Renal cortex interstitium (tissue), 11 donors: Measurements from ENCODE around the gene CACNA2D1. TPM values are rescaled to one million over a fixed set of nuclear protein-coding genes. Genes with fewer than 3 reads are reported as not detected.

Experiments used
- DNase-seq, 11 donors: peaks; one replicate each; pipeline ENCODE4 v3.0.0-alpha.2; 2013; ENCODE audit warnings: low read depth in 9 of 11, low spot score in 4 of 11; ENCODE audit errors: extremely low read depth in 1 of 11
- polyA plus RNA-seq, 3 donors: library from polyadenylated mRNA; unstranded; fragments of 120-200 nt; gene quantifications; one replicate each; pipeline ENCODE4 v1.2.1, GENCODE V29; 2013; ENCODE audit not compliant: insufficient read length in 3 of 3

The CACNA2D1 gene
- polyA plus RNA-seq, 3 donors, result 28.2 to 30.7 (median 30.2) TPM

DNA sequence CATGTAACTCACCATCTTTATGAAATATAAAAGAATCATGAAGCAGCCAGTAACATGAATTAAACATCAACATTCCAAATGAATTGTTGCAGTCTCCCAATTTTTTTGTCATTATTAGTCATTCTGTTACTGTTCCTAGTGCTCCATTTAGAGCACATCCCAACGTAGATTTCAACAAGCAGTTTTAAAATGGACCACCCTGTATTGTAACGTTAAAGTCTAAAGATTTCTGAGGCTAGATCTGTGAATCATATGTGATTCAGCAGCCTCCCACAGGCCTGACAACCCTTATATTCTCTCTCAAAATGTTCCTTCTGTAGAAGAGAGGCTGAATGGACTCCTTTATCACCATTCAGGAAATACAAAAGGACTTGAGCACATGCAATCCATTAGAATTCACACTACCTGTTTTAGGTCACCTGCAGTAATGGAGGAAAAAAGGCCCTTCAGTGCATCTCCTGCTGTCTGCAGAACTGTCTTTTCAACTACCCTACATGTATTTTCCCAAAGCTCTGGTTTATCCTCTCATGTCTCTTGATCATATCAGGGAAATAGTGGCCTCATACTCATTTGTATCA is 81.4 kb downstream of the CACNA2D1 start:
- no peak for DNase-seq

DNA sequence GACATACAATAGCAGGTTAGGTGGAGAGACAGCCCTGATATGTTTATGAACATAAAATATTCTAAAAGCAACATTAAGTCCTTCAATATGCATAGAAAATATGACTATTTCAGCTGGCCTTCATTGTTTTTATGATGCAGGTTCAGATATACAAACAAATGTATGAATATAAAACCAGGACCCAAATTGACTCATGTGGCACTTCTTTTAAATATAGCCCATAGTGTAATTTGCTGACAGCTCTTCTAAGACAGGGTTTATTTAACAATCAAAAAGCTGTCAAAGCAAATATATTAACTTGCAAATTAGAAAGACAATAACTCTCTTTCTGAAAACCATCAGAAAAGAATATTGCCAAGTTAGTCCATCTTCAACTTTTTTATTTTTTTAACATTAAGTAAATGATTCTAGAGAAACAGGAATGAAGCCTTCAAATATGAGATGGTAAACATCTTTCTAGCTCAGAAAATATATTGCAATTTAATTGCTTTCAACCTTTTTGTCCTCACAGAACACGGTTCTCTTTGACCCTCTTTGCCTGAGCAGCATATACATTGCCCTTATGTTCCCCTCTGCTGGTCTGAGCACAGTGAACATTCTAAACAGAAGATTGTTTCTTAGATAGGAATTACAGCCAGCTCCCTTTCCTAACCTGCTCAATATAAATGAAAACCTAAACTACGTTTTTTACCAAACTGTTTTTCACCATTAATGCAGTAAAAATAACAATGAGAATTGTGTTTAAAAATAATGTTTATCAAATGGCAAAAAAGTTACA is 82.8 kb downstream of the CACNA2D1 start:
- no peak for DNase-seq

DNA sequence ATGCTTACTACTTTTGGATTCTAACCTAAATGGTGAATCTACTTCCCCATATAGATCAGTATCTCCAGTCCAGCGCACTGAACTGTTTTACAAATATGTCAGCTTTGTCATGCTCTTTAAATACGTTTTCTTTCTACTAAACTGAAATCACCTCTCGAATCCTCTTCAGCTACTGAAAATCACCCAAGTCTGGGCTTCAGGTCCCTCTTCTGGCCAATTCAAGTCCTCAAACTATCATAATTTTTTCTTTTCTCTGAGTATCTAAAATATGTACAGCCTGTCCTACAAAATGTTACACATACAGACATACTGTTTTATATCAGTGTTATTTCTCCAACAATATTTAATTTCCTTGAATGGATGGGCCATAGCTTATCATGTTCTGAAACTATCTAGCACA is 84.2 kb downstream of the CACNA2D1 start:
- no peak for DNase-seq

DNA sequence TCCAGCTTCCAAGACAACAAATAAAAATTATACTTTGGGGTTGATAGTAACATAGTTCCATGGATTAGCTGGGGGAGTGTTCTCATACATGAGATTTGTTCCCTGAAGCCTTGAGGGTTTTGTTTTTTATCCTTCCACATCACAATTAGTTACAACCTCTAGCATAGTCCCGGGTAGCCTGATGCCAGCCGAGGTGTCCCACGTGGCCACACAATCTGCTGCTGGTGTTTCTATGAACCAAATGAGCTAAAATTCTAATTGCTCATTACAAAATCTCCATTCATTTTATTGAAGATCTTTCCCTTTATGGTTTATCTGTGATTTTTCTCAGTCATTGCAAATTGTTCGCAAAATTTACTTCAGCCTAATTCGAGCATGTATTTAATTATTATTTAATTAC is 84.7 kb downstream of the CACNA2D1 start:
- no peak for DNase-seq

DNA sequence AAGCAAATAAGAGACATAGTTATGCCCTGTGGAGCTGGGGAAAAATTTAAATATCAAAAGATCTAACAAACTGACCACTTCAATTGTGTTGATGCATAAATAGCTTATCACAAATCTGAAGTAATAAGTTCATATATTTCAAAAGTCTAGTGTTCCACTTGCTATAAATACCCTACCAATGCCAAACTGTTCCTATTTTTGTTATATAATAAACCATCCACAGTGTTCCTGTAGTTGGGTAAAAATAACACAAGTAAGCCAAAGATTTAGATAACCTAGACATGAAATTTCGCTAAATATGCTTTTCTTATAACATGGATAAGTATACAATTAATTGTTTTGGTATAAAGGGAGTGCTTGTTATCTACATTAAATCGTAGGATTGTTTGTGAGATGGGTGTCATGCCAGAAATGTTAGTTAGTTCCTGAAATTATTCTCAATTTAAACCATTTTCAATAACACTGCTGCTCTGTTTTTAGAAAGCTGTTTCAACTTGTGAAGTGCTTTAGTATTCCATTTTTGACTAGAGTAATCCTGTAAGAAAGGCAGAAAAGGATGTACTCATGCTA is 85.5 kb downstream of the CACNA2D1 start:
- no peak for DNase-seq

DNA sequence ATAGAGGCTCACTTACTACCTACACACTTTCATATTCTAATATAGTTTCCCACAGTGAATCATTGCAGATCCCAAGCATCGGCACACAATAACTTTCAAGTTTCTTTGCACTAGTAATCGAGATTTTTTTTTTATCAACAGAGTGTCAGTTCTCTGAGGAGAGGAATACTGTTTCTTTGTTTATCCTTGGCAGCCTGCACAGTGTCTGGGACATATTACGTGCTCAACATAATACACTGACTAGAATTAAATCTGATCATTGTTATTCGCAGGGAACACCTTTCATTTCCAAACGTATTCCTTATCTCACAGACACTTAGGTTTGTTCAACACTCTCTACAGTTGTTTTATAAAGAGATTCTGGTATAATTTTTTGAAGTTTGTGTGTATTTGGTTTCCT is 95.3 kb downstream of the CACNA2D1 start:
- no peak for DNase-seq

DNA sequence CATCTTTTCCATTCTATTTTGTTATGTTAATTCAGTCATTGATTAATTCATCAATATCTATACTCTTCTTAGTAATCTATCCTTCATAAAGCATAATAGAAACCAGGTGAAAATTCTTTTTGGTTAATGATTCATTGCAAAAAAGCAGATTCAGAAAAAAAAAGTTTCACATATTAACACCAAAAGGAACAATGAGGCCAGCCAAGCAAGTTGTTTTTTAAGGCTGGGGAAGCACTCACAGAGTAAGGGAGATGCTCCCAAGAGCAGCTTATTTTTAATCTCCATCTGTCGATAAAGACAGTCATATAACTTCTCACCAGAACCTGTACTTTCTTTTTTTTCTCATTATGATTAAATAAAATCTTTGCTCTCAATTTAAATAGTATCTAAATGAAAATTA is 95.8 kb downstream of the CACNA2D1 start:
- no peak for DNase-seq

DNA sequence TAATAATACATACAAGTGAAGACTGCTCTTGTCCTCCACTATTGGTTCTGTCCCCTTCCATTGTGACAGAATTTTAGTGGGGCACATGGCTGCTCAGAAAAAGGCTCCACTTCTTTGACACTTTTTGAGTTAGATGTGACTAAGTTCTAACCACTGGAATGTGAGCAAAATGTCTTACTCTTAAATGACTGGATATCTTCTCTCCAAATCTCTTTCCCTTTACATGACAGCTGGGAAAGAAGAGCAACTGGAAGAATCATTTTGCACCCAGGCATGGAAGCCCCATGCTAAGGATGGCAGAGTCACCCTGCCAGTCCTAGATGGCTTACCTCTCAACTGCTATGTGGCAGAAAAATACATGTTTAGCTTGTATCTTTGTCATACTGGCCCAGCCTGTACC is 97.7 kb downstream of the CACNA2D1 start:
- DNase-seq, result no peak

DNA sequence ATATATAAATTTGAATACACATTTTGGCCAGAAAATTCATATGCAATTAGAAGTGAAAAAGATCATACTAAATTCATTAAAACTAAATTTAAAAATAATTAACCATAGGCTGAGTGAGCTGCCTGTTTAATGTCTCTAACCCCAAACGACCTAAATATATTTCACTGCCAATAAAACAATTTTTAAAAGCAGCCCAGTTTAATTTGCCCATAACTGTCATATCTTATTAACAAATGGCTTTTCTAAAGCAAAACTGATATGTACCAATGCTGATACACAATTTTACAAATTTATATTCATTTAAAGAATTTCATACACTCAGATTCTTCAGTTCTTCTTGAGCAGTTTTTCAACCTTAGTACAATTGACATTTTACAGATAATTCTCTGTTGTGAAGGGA is 99.9 kb downstream of the CACNA2D1 start:
- DNase-seq, result no peak

DNA sequence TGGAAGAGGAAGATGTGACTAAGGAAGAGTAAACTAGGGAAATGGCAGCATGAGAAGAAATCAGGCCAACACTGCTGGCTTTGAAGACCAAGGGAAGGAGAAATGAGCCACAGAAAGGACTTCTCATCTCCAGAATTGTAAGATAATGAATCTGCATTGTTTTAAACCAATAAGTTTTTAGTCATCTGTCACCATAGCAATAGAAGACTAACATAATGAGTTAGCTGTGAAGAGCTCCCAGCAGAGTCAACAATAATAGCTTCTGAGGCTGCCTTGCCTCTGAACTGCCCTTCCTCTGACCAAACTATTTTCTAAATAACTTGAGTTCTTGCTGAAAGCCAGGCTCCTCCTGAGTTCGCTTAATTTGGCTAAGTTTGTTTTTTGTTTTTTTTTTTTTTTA is 103.6 kb downstream of the CACNA2D1 start:
- DNase-seq, result no peak

DNA sequence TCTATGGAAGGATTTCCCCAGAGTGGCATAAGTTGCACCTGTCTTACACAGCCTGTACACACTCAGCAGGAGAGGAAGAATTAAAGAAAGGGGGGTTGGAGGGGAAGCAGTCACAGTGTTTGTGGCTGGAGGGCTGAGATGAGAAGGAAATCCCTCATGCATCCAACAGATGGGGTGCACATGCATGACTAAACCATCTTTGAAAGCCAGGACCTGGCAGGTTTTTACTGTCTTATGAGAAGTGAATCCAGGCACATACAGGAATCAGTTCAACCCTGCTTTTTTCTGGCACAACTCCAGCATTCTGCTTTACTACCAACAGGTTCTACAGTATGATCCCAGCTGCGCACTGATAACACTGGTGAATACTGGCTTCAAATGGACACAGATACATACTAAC is 107.7 kb downstream of the CACNA2D1 start:
- peak in 6 of 11 donors; percentile 8 to 32 (median 16) for DNase-seq

DNA sequence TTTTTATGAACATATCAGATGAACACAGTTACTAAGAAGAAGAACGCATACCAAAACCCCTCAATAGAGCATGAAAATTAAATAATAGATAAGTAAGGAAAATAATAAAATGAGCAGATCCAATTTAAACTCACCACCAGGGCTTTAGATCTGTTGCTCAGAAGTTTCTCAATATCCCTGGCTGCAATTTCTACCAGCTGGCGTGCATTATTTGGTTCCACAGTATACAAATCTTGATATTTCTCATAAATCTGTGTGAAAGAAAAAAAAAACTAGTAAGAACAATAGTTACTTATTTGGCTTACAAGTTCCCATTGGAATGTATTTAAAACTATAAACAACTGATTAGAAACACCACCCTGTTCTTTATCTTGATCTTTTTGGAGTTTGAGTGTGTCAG is 108.6 kb downstream of the CACNA2D1 start:
- no peak for DNase-seq

DNA sequence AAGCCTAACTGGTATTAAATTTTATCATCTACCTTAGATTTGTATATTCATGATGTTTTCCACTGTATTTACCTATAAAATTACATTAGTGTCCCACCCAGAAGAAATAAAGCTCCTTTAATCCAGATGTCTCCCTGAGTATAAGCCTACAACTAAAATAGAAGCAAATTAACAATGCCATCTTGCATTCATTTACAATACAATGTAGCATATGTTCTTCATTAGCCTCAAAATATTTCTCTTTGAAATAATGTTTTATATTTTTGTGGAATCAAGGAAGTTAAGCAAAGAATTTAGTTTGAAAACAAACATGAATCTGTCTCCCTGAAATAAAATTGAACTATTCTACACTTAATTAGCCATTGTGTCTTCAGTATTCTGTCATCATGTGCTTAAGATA is 112.3 kb downstream of the CACNA2D1 start:
- DNase-seq, result no peak

DNA sequence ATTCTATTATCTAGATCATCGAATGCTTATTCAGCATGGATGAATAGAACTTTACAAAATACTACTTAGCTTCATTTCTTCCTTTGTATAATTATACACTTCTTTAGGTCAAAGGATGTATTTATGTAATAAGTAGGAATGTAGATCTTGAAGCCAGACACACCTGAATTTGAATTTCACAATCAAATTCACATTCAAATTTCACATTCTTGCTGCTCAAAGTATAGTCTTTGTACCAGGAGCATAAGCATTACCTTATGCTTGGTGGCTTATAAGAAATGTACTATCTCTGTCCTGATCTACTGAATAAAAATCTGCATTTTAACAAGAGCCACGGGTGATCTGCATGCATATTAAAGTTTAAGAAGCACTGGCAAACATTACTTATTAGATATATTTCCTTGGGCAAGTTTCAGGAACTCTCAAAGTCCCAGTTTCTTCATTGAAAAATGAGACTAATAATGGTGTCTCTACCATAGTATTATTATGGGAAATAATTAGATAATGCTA is 112.8 kb downstream of the CACNA2D1 start:
- DNase-seq, result no peak

DNA sequence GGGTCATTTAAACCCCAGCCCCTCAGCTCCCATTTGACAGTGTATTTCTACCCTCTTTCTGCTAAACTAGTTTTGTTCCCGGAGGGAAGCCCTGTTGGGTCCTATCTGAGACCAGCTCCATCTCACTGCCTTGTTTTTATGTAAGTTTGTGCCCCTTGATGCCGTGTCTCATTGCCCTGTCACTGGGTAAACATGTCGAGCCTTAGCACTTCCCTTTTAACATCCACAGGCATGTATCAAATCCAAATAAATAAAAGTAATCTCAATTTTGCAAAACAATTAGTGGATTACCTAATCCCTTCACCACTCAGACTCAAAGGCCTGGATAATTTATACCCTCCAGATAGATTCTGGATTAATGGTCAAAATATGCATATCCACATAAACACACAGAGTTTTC is 115.7 kb downstream of the CACNA2D1 start:
- no peak for DNase-seq

DNA sequence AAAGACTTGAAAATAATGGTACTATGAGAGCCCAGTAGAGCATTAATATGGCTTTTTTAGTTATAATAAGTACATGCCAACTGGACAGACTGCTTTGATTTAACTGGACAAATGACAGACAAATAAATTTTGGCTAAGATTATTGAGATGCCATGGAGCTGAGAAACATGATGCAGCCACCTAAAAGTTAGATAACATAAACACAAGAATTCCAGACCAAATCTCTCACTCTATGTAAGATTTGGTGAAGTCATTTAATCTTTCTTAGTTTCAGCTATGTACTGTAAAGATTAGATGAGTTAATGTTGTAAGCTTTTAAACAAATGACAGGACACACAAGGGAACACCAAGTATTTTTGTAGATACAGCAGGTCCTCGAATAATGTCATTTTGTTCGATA is 118.2 kb downstream of the CACNA2D1 start:
- no peak for DNase-seq

DNA sequence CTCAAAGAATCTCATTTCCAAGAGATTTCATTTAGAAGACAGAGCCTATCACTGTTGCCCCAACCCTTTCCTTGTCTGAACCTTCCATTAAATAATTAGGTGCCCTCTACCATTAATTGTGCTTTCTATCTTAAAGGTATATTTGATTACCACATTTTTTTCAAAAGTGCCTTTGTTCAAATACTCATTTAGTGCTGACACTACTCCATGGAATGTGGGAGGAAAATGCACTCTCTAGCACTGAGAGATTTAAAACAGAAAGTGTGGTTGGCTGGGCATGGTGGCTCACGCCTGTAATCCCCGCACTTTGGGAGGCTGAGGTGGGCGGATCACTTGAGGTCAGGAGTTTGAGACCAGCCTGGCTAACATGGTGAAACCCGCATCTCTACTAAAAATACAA is 119.8 kb downstream of the CACNA2D1 start:
- no peak for DNase-seq

DNA sequence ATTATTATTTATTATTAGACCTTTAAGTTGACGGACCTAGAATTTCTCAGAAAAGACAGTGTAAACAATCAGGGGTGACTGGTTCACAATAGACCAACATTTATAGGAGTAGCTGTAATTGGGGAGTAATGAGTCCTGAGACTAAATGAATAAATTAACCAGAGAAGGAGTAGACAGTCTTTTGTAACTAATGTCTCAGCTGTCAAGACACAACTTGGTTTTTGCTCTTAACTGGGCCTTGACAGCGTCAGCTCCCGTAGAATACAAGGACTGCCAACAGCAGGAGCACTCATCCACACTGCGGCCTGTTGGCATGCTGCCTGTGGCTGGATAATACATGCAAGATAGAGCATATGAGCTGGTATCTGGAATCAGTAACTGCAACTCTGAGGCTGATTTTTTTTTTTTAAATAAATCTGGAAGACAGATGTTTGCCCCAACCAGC is 123.9 kb downstream of the CACNA2D1 start:
- DNase-seq, result peak in 9 of 11 donors; percentile 22 to 54 (median 41)

DNA sequence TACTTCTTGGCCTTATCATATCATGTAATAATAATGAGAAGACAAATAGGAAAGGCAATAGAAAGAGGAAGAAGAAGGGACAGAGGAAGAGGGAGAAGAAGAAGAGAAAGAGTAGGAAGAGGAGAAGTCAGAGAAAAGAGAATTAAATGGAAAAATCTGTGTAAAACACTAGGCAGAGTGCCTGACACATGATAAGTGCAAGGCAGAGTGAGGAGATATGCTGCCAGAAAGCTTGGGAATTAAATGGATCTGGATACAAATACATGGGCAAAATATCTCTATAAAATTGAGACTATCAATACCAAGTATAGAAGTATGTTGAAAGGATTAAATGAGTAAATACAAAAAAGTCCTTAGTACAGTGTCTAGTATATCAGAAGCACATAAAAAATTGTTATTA is 124.8 kb downstream of the CACNA2D1 start:
- DNase-seq, result no peak

DNA sequence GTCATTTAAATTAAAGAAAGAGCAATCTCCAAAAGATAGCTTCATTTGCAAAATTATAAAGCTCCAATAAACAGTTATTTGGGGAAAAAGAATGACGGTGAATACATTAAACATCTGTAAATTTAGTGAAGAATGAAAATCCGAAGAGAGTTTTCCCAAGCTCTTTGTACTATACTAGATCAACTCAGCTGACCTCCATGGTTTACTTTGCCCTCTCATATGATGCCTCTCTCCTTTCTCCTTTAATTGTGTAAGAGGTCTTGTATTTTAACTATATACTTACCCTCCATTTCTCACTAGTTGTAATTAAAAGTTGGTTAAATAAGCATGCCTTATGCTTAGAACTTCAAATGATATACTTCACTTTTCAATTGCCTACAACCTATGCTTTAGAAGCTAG is 125.8 kb downstream of the CACNA2D1 start:
- DNase-seq, result no peak
